ENCODE measurements around the gene HSPA12A.

GRCh38 chr10:116699049-116699448 lies 43.3 kb downstream of the HSPA12A start:
- TF ChIP-seq EZH2 (IDR thresholded peaks at IDR 0.05) (no peak), POLR2AphosphoS5 (IDR thresholded peaks at IDR 0.05; ENCODE audit: borderline replicate concordance, low read depth, low read length) (no peak), FOXP2 (optimal IDR thresholded peaks at IDR 0.05; ENCODE audit: control extremely low read depth, extremely low read length, insufficient read depth) (no peak)
